ENCODE data around the gene FBXW4. TPM values are rescaled to one million over a fixed set of nuclear protein-coding genes. Genes with fewer than 3 reads are reported as not detected.

The FBXW4 gene
- total and polyA plus RNA-seq, 10 of the 15 experiments (the other 5 are each of a cell fraction or from before 2014, with no cell fraction given) = 5.7 to 42.0 (median 27.5) TPM

DNA sequence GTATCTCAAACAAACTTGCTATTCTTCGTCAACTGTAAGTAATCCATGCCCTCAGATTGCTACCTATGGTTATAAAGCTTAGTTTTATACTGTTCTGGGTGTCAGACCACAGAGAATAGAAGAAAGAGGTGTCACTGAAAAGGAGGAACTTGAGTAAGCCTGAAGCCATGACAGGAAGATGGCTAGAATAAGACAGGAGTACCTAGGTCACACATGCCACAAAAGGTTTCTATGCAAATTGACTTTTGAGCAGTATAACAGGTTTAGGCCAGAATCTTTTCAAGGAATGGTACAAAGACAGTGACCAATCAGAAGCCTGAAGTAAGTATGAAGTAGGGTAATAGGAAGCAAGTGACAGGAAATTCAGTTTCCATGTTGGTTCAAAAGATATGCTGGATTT, 23.5 kb downstream of the FBXW4 start:
- intact Hi-C loops (cut with micrococcal nuclease; ENCODE audit: unreplicated experiment) (no loop called here), in situ Hi-C loops (cut with MboI) (no loop called here)
- ChIA-PET RAD21 (ENCODE audit: unreplicated experiment) (interaction anchor here (0.8 to 1.6 kb wide), 5 partner anchors 24 to 831 kb away, joined by 3 to 13 read pairs (median 5); partner anchors contain the start of genes ACTR1A and FBXW4), SMC1A (ENCODE audit: uncharacterized antibody, unreplicated experiment) (interaction anchor here (1.0 to 1.9 kb wide), 11 partner anchors 14 to 109 kb away, joined by 3 to 9 read pairs (median 4); no protein-coding TSS in a partner anchor), CTCF (interaction anchor here (1.0 to 2.8 kb wide), 11 partner anchors 8 to 342 kb away, joined by 3 to 13 read pairs (median 4); no protein-coding TSS in a partner anchor), POLR2A (interaction anchor here (1.1 to 1.5 kb wide), 5 partner anchors 11 to 54 kb away, joined by 3 to 6 read pairs (median 5); no protein-coding TSS in a partner anchor)
- peak; percentile 36 for TF ChIP-seq RUNX3 (IDR thresholded peaks at IDR 0.05; ENCODE audit: low read length)
- TF ChIP-seq CREM (IDR thresholded peaks at IDR 0.05; ENCODE audit: low read depth) = no peak
- TF ChIP-seq SPI1 (IDR thresholded peaks at IDR 0.05; ENCODE audit: borderline replicate concordance, insufficient read depth, low read depth, low read length) = 0 out of 2 replicates have a peak, but pooled peaks have one; percentile 23
- TF ChIP-seq ATF7 (IDR thresholded peaks at IDR 0.05; ENCODE audit: low read depth) = 0 out of 2 replicates have a peak, but pooled peaks have one; percentile 15
- peak; percentile 13; the same call in 1 of the 2 replicates for TF ChIP-seq PKNOX1 (IDR thresholded peaks at IDR 0.05)
- no peak for TF ChIP-seq MTA3 (IDR thresholded peaks at IDR 0.05; ENCODE audit: borderline replicate concordance, low read length)
- no peak for TF ChIP-seq HDAC2 (IDR thresholded peaks at IDR 0.05)
- no peak for TF ChIP-seq SMC3 (IDR thresholded peaks at IDR 0.05; ENCODE audit: borderline replicate concordance, low read length)
- 0 out of 4 replicates have a peak, but pooled peaks of 1 of the 2 experiments have one; percentile 16 for TF ChIP-seq SRF (IDR thresholded peaks at IDR 0.05; ENCODE audit: low read depth in 2 of 2, low read length in 2 of 2)
- 0 out of 3 replicates have a peak, but pooled peaks have one; percentile 32 for TF ChIP-seq POU2F2 (IDR thresholded peaks at IDR 0.05; ENCODE audit: borderline replicate concordance, low read depth, low read length)
- peaks cover 7 to 29% of the 10 kb centered on the region in 2 experiments for H3K36me3 ChIP-seq (ENCODE audit: control insufficient read depth in 2 of 2, insufficient read depth in 2 of 2, low read length in 1 of 2)
- FAIRE-seq = peak; percentile 38
- H3K79me2 ChIP-seq (ENCODE audit: control insufficient read depth, insufficient read depth, low read length) = no peaks in the 10 kb centered on the region
- peaks cover 26% of the 10 kb centered on the region for H3K4me1 ChIP-seq (ENCODE audit: control insufficient read depth, insufficient read depth, low read length)
- peak; percentile 91 for ATAC-seq
- 97% methylated on average over 1 of the region's 1 CpG for WGBS (ENCODE audit: insufficient coverage, insufficient replicate concordance, low lambda C conversion rate, missing lambda C conversion rate)
- H2AFZ ChIP-seq (ENCODE audit: control insufficient read depth, low read depth, low read length) = peak overlapping the region; percentile 2; the same call in 1 of the 2 replicates
- H3K9ac ChIP-seq (ENCODE audit: control insufficient read depth, insufficient read depth, low read length) = no peak overlapping the region
- peak; percentile 60 for DNase-seq (ENCODE audit: low read depth, low spot score)
- peak overlapping the region; percentile 78 for H3K27ac ChIP-seq (ENCODE audit: control insufficient read depth, insufficient read depth)
- peak overlapping the region; percentile 69 for H3K4me2 ChIP-seq (ENCODE audit: control insufficient read depth, insufficient read depth)
- H3K27me3 ChIP-seq (replicated peaks in 1 of 2; ENCODE audit: control insufficient read depth in 2 of 2, insufficient read depth in 2 of 2, low read length in 1 of 2) = no peaks in the 10 kb centered on the region
- H4K20me1 ChIP-seq (ENCODE audit: control insufficient read depth, insufficient read depth) = no peaks in the 10 kb centered on the region
- H3K4me3 ChIP-seq = no peak overlapping the region
- no TSS peak for BruUV-seq (replicated peaks)
- no peaks in the 10 kb centered on the region for H3K9me3 ChIP-seq (replicated peaks; ENCODE audit: control insufficient read depth, insufficient read depth, low read length)

Data from GM12878 (cell line).